GM12872 (cell line): Measurements from ENCODE around the gene CADM4.

ENCODE experiments used
- TF ChIP-seq, protein P1 (sequence below): IDR thresholded peaks from 3 replicates; pipeline ENCODE4 v1.5.1; 2011; ENCODE audit warnings: low read depth, mild to moderate bottlenecking, low read length, moderate library complexity; ENCODE audit not compliant: insufficient read depth

Gene CADM4

DNA sequence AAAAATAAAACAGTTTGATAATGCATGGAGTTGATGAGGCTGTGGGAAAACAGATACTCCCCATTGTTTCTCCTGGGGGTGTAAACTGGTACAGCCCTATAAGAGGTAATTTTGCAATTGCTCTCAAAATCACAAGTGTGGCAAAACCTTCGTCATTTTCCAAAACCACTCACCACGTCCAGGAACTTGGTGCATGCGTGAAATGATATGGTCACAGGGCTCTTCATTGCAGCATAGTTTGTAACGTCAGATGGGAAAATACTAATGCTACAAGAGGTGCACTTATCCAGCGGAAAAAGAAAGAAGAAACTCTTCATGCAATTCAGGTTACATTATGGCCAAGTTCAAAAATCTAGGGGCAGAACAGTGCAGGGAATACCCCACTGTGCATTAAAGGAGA, 42.2 kb upstream of the CADM4 start:
- TF ChIP-seq, protein P1, sequence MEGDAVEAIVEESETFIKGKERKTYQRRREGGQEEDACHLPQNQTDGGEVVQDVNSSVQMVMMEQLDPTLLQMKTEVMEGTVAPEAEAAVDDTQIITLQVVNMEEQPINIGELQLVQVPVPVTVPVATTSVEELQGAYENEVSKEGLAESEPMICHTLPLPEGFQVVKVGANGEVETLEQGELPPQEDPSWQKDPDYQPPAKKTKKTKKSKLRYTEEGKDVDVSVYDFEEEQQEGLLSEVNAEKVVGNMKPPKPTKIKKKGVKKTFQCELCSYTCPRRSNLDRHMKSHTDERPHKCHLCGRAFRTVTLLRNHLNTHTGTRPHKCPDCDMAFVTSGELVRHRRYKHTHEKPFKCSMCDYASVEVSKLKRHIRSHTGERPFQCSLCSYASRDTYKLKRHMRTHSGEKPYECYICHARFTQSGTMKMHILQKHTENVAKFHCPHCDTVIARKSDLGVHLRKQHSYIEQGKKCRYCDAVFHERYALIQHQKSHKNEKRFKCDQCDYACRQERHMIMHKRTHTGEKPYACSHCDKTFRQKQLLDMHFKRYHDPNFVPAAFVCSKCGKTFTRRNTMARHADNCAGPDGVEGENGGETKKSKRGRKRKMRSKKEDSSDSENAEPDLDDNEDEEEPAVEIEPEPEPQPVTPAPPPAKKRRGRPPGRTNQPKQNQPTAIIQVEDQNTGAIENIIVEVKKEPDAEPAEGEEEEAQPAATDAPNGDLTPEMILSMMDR, result no peak

DNA sequence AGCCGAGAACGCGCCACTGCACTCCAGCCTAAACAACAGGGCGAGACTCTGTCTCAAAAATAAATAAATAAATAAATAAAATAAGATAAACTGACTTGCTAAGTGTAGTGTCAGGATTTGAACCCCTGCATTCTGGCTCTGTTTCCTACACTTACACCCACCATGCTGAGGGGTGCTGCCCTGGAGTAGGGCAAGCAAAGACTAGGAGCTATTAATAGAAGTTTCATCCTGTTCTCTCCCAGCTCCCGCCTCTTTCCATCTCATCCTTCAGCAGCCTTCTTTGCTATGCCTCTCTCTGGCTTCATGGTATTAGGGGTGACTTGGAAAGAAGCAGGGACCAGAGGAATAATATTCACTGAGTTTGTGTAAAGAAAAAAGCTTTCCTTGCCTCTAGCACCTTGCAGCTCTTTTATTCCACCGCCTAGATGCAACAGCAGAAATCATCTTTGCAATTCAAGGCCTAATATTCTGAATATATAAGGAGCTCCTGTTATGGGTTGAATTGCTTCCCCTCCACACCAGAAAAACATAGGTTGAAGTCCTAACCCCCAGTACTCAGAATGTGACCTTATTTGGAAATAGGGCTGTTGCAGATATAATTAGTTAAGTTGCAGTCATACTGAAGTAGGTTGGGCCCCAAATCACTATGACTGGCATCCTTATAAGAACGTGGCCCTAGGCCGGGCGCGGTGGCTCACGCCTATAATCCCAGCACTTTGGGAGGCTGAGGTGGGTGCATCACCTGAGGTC, 39.0 kb upstream of the CADM4 start:
- TF ChIP-seq, protein P1, result no peak

DNA sequence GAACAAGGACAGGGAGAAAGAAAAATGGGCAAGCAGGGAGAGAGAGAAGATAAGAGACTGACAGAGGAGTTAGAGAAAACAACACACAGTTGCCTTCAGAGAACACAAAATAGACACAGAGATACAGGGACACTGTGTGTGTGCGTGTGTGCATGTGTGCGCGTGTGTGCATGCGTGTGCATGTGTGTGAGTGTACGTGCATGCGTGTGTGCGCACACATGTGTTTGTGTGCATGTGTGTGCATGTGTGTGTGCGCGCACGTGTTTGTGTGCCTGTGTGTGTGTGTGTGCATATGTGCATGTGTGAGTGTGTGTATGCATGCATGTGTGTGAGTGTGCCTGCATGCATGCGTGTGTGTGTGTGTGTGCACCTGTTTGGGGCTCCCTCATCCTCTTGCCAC, 36.3 kb upstream of the CADM4 start:
- TF ChIP-seq, protein P1, result no peak

DNA sequence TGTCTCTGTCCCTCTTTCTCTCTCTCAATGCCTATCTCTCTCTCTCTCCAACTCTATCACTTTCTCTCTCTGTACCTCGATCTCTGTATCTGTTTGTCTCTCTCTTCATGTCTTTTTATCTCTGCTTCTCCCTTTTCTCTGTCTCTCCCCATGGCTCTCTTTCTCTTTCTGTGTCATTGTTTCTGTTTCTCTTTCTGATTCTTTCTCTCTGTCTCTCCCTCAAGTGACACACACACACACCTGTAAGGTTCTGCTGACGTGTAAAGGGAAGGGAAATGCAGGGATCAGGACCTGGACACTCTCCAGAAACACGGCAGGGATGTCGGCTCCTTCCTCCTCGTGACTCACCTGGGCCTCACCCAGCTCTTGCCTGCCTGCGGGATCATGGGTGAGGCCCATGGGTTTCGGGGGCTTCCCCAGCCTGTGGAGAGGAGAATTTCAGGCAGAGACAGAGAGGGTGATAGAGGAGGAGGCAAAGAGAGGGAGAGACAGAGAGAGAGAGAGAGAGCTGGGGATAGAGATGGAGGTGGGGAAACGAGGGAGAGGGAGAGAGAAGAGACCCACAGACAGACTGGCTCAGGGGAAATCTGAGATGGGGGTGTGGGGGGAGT, 35.7 kb upstream of the CADM4 start:
- TF ChIP-seq, protein P1, result no peak

DNA sequence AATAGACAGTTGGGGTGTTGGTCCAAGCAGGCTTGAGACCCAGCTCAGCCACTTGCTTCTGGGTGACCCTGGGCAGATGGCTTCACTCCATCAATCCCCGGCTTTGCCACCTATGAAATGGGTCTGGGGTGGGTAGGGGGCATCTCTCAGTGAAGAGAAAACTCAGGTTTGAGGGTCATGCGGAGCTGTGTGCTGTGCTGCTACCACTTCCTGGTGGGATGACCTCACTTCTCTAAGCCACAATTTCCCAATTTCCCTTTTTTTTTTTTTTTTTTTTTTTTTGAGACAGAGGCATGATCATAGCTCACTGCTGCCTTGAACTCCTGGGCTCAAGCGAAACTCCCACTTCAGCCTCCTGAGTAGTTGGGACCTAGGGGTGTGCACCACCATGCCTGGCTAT, 34.9 kb upstream of the CADM4 start:
- TF ChIP-seq, protein P1, result no peak

DNA sequence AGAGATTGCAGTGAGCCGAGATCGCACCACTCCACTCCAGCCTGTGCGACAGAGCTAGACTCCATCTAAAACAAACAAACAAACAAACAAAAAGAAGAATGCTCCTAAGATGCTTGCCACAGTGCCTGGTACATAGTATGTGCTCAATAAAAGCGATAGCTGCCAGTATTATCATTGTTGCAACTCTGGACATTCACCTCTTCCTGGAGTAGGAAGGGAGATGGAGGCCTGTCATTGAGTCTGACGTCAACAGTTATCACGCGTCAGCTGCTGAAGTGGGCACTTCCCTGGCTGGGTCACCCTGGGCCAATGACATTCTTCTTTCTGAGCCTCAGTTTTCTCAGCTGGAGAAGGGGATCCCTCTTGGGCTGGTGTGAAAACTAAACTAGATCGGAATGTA, 34.5 kb upstream of the CADM4 start:
- TF ChIP-seq, protein P1, result no peak

DNA sequence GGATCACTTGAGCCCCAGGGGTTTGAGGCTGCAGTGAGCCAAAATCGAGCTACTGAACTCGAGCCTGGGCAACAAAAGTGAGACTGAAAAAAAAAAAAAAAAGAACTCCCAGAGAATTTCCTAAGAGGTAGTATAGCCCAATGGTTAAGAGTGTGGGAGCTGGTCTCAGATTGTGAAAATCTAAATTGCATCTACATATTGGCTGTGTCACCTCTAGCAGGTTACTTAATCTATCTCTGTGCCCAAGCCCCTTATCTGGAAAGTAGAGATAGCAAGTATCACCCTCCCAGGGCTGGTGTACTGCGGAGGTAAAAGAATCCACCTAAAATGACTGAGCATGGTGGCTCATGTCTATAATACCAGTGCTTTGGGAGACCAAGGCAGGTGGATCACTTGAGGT, 34.0 kb upstream of the CADM4 start:
- TF ChIP-seq, protein P1, result no peak
